ENCODE measurements around the gene ZNF44.

The ZNF44 gene

GRCh38 chr19:12270854-12271253 lies 23.8 kb downstream of the ZNF44 start:
- no peak overlapping the region for H3K4me3 ChIP-seq (ENCODE audit: control insufficient read depth, low read depth, low read length)
- no peak for DNase-seq (ENCODE audit: low read depth)
- TF ChIP-seq CTCF (IDR thresholded peaks at IDR 0.05; ENCODE audit: control insufficient read depth, insufficient read depth, low read depth, low read length, missing control alignments): no peak

- TF ChIP-seq CTCF (IDR thresholded peaks at IDR 0.05; ENCODE audit: control insufficient read depth, insufficient read depth, low read depth, low read length, missing control alignments): no peak
- no peak for DNase-seq (ENCODE audit: low read depth)
- no peak overlapping the region for H3K4me3 ChIP-seq (ENCODE audit: control insufficient read depth, low read depth, low read length)
These were observed 28.6 kb downstream of the ZNF44 start for GRCh38 chr19:12265921-12266704.

DNA sequence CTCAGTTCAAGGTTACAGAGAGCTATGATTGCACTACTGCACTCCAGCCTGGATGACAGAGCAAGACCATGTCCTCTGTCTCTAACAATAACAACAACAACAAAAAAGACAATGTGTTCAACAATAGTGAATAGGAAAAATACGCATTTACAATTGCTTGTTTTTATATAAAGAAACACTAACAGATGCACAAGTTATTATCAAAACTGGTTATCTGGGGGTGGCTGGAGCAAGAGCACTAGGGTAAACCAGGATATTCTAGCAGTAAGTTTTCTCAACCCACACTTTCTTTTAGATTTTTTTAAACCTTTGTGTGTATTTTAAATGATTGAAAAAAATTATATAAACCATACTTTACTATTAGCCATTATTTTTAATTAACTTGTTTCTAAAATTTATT lies 33.1 kb downstream of the ZNF44 start:
- no peak overlapping the region for H3K4me3 ChIP-seq (ENCODE audit: control insufficient read depth, low read depth, low read length)
- DNase-seq (ENCODE audit: low read depth): no peak
- TF ChIP-seq CTCF (IDR thresholded peaks at IDR 0.05; ENCODE audit: control insufficient read depth, insufficient read depth, low read depth, low read length, missing control alignments): no peak

- no peak for TF ChIP-seq CTCF (IDR thresholded peaks at IDR 0.05; ENCODE audit: control insufficient read depth, insufficient read depth, low read depth, low read length, missing control alignments)
- no peak for DNase-seq (ENCODE audit: low read depth)
- no peak overlapping the region for H3K4me3 ChIP-seq (ENCODE audit: control insufficient read depth, low read depth, low read length)
These were observed 33.8 kb downstream of the ZNF44 start for GRCh38 chr19:12260861-12261260.

GRCh38 chr19:12260236-12260635 lies 34.4 kb downstream of the ZNF44 start:
- no peak overlapping the region for H3K4me3 ChIP-seq (ENCODE audit: control insufficient read depth, low read depth, low read length)
- no peak for TF ChIP-seq CTCF (IDR thresholded peaks at IDR 0.05; ENCODE audit: control insufficient read depth, insufficient read depth, low read depth, low read length, missing control alignments)
- DNase-seq (ENCODE audit: low read depth): no peak

GRCh38 chr19:12255372-12255771 lies 39.3 kb downstream of the ZNF44 start:
- no peak overlapping the region for H3K4me3 ChIP-seq (ENCODE audit: control insufficient read depth, low read depth, low read length)
- DNase-seq (ENCODE audit: low read depth): no peak
- no peak for TF ChIP-seq CTCF (IDR thresholded peaks at IDR 0.05; ENCODE audit: control insufficient read depth, insufficient read depth, low read depth, low read length, missing control alignments)

Measured in AG09309 (cell line).